GM21515 (cell line): ENCODE measurements around the gene NME3.
"Not testable (repeated sequence)": the region's sequence is repeated elsewhere in the genome, so short reads cannot be mapped to it uniquely, and the experiment has no call there.

Experiments
- ATAC-seq: cut with Tn5 transposase; IDR thresholded peaks from one replicate; pipeline ENCODE4 v1.9.1; 2021; ENCODE audit not compliant: unreplicated experiment

The NME3 gene

GRCh38 chr16:1771188-1771863 lies at the start of gene NME3:
TSS of gene NME3 (minus strand) at chr16:1771543. CDS start at chr16:1771534, 9 bp downstream.
- no peak for ATAC-seq

DNA sequence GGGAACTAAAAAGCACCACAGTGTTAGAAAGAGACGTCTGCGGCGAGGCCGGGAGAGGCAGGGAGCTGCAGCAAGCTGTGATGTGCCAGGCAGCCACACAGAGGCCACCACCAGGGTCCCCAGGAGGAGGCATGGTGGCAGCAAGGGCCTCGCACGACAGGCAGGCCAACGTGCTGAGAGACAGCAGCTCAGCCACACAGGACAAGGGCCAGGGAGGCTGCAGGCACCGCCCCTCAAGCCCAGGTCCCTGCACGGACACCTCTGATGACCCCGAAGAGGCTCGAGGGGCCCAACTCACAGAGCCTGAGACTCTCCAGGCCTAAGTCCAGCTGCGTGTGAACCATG lies 49.6 kb upstream of the NME3 start:
- no peak for ATAC-seq

- ATAC-seq = no peak
These were observed 49.0 kb upstream of the NME3 start for GRCh38 chr16:1820096-1820945.

DNA sequence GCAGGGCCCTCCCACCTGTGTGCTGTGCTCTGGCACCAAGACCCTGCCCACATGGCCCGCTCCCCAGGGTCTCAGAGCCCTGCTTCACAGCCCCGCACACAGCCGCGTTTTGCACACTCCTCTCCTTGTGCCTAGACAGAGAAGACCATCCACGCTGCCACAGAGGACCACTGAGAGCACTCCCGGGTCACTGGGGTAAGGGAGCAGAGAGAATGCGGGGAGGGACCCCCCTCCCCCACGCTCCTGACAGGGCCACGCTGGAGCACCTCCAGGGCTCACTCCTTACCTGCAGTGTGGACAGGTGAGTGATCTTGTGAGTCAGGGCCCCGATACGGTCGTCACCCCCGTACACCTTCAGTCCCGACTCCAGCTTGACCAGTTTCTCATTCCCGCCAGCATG lies 48.3 kb upstream of the NME3 start:
- no peak for ATAC-seq

- no peak for ATAC-seq
These were observed 47.7 kb upstream of the NME3 start for GRCh38 chr16:1818873-1819525.

GRCh38 chr16:1818204-1818872 lies 47.0 kb upstream of the NME3 start:
- ATAC-seq = no peak

DNA sequence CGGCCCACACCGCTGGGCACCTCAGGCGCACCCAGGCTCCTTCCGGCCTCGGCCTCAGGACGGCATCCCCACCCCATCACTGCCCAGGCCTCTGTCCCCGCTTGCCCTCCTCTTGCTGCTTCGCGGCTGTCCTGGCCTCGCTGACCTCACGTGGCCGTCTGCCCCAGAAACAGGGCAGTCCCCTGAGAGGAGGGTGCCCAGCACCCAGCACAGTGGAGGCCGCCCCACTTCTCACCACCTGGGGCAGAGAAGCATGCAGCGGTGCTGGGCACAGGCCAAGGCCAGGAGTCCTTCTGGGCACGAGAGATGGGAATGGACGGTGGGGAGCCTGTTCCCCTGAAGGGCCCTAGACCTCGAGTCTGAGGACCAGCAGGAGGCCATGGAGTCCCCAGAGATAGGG lies 46.4 kb upstream of the NME3 start:
- no peak for ATAC-seq

DNA sequence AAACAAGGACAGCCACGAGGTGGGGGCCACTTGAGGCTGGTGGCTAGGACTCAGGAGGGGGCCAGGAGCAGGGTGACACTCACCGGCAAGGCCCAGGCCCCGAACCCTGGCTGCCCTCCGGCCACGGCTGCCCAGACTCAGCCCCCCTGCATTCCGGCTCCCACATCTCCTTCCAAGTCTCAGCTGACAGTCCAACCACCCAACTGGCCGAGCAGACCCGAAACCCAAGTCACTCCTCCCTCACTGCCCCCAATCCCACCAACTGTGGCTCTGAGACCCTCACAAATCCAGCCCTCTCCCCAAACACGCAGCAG lies 45.9 kb upstream of the NME3 start:
- no peak for ATAC-seq

DNA sequence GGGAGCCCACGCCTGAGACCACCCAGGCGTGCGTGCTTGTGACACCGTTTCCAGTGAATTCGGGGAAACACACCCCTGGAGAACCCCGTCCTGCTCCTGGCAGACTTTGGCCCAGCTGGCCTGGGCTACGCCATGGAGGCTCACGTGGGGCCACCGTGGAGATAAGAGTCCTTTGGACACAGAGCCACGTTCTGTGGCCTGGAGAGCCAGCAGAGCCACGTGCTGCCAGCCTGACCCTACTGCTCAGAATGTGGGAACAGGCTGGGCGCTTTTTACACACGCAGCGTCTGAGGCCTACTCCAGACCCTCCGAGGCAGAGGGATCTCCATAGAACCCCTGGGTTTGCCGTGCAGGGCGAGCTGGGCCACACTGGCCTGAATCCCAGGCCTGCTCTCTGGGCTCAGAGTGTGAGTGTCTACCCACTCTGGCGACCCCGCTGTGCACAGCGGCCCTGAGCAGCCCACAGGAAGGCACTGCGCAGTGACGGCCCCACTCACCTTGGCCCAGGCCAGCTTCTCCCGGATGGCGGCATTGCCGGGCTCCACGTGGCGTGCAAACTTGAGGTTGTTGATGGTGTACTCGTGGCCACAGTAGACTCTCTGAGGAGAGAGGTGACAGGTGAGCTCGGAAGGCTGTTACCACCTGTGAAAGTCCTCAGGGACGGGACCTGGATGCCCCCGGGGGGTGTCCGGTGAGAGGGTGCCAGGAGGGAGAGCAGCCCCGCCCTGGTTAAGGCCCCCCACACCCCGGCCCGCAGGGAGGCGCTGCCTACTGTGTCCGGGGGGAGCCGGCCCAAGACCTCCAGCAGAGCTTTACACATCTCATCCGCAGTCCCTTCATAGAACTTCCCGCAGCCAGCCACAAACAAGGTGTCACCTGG lies 45.3 kb upstream of the NME3 start:
- ATAC-seq = no peak

DNA sequence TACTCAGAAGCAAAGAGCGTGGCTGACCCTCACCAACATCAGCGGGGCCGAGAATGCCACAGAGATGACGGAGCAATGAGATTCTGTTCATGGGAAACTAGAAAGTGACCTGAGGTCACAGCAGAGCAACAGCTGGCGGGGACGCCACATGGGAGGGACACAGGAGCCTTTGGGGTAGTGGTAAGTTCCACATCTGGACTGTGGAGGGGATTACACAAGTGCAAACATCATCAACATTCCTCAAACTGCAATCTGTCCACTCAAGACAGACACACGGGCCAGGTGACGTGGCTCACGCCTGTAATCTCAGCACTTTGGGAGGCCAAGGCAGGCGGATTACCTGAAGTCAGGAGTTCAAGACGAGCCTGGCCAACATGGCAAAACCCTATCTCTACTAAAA lies 44.1 kb upstream of the NME3 start:
- ATAC-seq = no peak

GRCh38 chr16:1812732-1813163 lies 41.4 kb upstream of the NME3 start:
- no peak for ATAC-seq

- no peak for ATAC-seq
These were observed 39.2 kb upstream of the NME3 start for GRCh38 chr16:1810536-1810935.

GRCh38 chr16:1810106-1810505 lies 38.8 kb upstream of the NME3 start:
- no peak for ATAC-seq

- ATAC-seq = no peak
These were observed 38.0 kb upstream of the NME3 start for GRCh38 chr16:1809281-1809801.

DNA sequence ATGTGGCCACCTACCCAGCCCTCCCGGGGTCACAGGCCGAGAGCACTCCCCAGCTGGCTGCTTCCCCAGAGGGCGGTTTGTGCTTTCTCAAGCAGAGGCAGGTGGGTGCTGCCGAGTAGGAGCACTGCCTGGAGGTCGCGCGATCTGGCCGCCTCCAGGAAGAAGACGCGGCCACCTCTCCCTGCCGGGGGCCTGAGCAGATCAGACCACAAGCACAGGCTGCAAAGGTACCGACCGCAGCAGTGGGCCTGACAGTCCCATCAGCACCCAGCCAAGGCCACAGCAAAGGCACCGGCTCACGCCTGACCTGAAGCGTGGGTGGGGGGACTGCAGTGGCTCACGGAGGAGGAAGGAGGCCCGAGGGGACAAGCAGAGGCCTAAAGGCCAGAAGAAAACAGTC lies 37.3 kb upstream of the NME3 start:
- no peak for ATAC-seq

DNA sequence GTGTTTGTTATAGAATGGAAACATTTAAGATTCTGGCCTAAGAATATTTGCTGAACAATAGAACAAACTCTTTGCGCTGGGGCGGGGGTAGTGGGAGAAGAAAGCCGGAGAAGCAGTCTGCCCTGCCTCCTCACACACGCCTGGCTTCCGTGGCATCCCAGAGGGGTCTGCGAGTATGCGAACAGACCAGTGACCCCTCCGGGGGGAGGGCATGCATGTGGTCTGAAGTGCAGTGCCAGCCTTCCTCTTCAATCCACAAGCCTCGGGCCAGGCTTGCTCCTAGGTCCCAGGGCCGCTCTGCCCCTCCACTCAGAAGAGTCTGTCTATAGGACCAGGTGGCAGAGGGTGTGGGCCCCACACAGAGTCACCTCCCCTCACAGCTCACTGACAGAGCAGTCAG lies 36.3 kb upstream of the NME3 start:
- ATAC-seq = no peak

GRCh38 chr16:1800701-1801100 lies 29.4 kb upstream of the NME3 start:
- no peak for ATAC-seq

- not testable (repeated sequence) for ATAC-seq
These were observed 27.9 kb upstream of the NME3 start for GRCh38 chr16:1799263-1799662.

GRCh38 chr16:1794908-1795666 lies 23.7 kb upstream of the NME3 start:
- ATAC-seq = no peak
